Measurements from ENCODE around the gene GALNT6.
"Not testable (repeated sequence)": the region's sequence is repeated elsewhere in the genome, so short reads cannot be mapped to it uniquely, and the experiment has no call there.

Gene GALNT6

DNA sequence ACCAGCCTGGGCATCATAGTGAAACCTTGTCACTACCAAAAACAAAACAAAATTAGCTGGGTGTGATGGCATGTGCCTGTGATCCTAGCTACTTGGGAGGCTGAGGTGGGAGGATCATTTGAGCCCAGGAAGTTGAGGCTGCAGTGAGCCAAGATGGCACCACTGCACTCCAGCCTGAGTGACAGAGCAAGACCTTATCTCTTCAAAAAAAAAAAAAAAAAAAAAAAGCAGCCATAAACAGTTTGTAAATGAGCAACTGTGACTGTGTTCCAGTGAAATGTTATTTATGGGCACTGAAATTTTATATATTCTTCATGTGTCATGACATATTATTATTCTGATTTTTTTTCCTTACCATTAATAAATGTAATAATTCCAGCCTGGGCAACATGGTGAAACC is 53.9 kb downstream of the GALNT6 start:
- H2AFZ ChIP-seq (ENCODE audit: low read length, unreplicated experiment); H3K4me3 ChIP-seq (ENCODE audit: low read depth, low read length); H3K4me1 ChIP-seq (ENCODE audit: control insufficient read depth, insufficient read depth, low read length, unreplicated experiment); H3K79me2 ChIP-seq (ENCODE audit: control insufficient read depth, insufficient read depth, low read length, unreplicated experiment); H3K27ac ChIP-seq (ENCODE audit: low read depth, low read length); H3K36me3 ChIP-seq (ENCODE audit: insufficient read depth, low read length); H3K27me3 ChIP-seq (ENCODE audit: insufficient read depth, low read length): not testable (repeated sequence)

DNA sequence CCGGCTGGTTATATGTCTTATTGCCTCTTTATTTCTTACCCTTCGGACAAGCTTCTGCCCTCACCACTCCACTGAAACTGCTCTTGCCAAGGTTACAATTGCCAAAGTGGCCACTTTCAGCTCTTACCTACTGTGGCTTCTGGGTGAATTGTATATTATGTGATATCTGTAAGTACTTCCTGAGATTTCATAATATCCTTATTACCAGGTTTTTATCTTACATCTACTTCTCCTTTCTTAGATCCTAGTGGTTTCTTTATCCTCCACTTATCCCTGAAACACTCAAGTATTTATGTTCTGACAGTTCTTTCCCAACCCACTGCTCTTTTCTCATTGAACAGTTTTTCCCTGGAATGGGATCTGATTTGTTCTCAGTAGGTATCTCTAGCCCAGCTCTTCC is 55.3 kb downstream of the GALNT6 start:
- H3K27me3 ChIP-seq (ENCODE audit: insufficient read depth, low read length), result no peaks in the 10 kb centered on the region
- H3K4me1 ChIP-seq (ENCODE audit: control insufficient read depth, insufficient read depth, low read length, unreplicated experiment), result no peaks in the 10 kb centered on the region
- H3K36me3 ChIP-seq (ENCODE audit: insufficient read depth, low read length), result no peaks in the 10 kb centered on the region
- H3K4me3 ChIP-seq (ENCODE audit: low read depth, low read length), result no peak overlapping the region
- no peak overlapping the region for H3K27ac ChIP-seq (ENCODE audit: low read depth, low read length)
- H3K79me2 ChIP-seq (ENCODE audit: control insufficient read depth, insufficient read depth, low read length, unreplicated experiment), result no peaks in the 10 kb centered on the region
- no peak overlapping the region for H2AFZ ChIP-seq (ENCODE audit: low read length, unreplicated experiment)

DNA sequence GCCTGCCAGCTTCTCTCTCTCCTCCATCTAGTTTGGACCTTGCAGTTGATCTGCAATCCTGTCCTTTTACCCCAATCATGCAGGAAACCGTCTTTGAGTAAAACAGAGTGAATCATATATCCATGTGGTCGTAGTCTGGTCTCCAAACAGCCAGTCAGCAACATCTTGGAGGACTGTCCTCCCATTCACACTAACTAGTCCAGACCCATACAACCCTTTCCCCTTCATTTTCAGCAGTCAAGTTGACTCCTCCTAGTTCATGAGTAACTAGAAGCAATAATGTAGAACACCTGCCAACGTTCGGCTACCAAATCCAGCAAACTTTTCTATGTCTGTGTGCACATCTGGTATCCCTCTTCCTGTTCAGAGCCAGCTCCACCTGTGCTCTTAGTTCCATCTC is 56.4 kb downstream of the GALNT6 start:
- Histone ChIP-seq H3K36me3 (ENCODE audit: insufficient read depth, low read length) (no peaks in the 10 kb centered on the region), H3K27ac (ENCODE audit: low read depth, low read length) (no peak overlapping the region), H3K4me3 (ENCODE audit: low read depth, low read length) (no peak overlapping the region), H3K27me3 (ENCODE audit: insufficient read depth, low read length) (no peaks in the 10 kb centered on the region), H3K79me2 (ENCODE audit: control insufficient read depth, insufficient read depth, low read length, unreplicated experiment) (no peaks in the 10 kb centered on the region), H3K4me1 (ENCODE audit: control insufficient read depth, insufficient read depth, low read length, unreplicated experiment) (no peaks in the 10 kb centered on the region), H2AFZ (ENCODE audit: low read length, unreplicated experiment) (no peak overlapping the region)

DNA sequence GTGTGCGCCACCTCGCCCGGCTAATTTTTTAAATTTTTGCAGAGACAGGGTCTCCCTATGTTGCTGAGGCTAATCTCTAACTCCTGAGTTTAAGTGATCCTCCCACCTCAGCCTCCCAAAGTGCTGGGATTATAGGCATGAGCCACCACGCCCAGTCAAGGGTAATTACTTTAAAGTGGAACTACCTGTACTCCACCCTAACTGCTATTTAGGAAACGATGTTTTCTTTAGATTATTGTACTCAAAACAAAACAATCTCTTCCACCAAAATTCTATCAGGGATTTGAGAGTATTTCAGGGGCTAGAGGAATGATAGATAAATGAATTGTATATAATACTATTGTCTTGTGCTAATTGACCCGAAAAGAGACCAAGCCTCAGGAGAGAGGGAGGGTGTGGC is 57.7 kb downstream of the GALNT6 start:
- H2AFZ ChIP-seq (ENCODE audit: low read length, unreplicated experiment), result no peak overlapping the region
- H3K27ac ChIP-seq (ENCODE audit: low read depth, low read length), result no peak overlapping the region
- H3K79me2 ChIP-seq (ENCODE audit: control insufficient read depth, insufficient read depth, low read length, unreplicated experiment), result no peaks in the 10 kb centered on the region
- H3K27me3 ChIP-seq (ENCODE audit: insufficient read depth, low read length), result no peaks in the 10 kb centered on the region
- no peak overlapping the region for H3K4me3 ChIP-seq (ENCODE audit: low read depth, low read length)
- no peaks in the 10 kb centered on the region for H3K36me3 ChIP-seq (ENCODE audit: insufficient read depth, low read length)
- no peaks in the 10 kb centered on the region for H3K4me1 ChIP-seq (ENCODE audit: control insufficient read depth, insufficient read depth, low read length, unreplicated experiment)

DNA sequence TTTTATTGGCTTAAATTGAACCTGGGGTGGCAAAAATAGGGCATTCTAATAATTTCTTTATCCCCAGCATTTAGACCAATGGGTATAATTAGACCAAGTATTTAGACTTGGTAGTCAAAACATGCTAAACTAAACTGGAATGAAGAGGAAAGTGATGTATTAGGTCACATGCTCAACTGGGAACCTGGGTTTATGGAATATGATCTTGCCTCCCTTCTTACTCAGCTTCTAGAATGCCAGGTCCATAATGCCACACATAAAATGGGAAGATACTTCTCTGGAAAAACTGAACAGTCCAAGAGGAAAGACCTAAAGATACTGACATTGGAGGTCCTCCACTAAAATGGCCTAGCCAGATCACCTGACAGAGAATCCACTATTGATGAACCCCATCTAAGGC is 61.0 kb downstream of the GALNT6 start:
- H3K79me2 ChIP-seq (ENCODE audit: control insufficient read depth, insufficient read depth, low read length, unreplicated experiment), result no peaks in the 10 kb centered on the region
- no peaks in the 10 kb centered on the region for H3K27me3 ChIP-seq (ENCODE audit: insufficient read depth, low read length)
- no peak overlapping the region for H3K27ac ChIP-seq (ENCODE audit: low read depth, low read length)
- H2AFZ ChIP-seq (ENCODE audit: low read length, unreplicated experiment), result no peak overlapping the region
- H3K4me3 ChIP-seq (ENCODE audit: low read depth, low read length), result no peak overlapping the region
- no peaks in the 10 kb centered on the region for H3K36me3 ChIP-seq (ENCODE audit: insufficient read depth, low read length)
- H3K4me1 ChIP-seq (ENCODE audit: control insufficient read depth, insufficient read depth, low read length, unreplicated experiment), result peaks cover 16% of the 10 kb centered on the region

DNA sequence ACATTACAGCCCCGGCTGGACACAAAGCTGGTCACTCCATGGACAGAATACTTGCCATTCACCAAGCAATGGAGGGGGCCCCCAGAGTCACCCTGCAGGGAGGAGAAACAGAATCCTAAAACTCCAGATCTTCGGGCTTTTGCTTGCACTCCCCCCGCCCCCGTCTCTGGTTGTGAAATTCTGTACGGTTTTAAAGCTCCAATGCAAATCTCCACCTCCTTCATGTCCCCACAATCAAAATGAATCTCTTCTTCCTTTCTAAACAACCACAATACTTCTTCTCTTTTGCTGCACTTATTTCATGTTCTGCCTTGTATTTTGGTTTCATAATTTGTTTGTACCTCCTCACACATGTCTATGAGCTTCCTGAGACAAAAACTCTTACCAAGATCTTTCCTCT is 61.5 kb downstream of the GALNT6 start:
- Histone ChIP-seq H3K4me3 (ENCODE audit: low read depth, low read length) (no peak overlapping the region), H3K27ac (ENCODE audit: low read depth, low read length) (no peak overlapping the region), H3K36me3 (ENCODE audit: insufficient read depth, low read length) (no peaks in the 10 kb centered on the region), H3K4me1 (ENCODE audit: control insufficient read depth, insufficient read depth, low read length, unreplicated experiment) (peaks cover 16% of the 10 kb centered on the region), H3K79me2 (ENCODE audit: control insufficient read depth, insufficient read depth, low read length, unreplicated experiment) (no peaks in the 10 kb centered on the region), H2AFZ (ENCODE audit: low read length, unreplicated experiment) (no peak overlapping the region), H3K27me3 (ENCODE audit: insufficient read depth, low read length) (no peaks in the 10 kb centered on the region)

DNA sequence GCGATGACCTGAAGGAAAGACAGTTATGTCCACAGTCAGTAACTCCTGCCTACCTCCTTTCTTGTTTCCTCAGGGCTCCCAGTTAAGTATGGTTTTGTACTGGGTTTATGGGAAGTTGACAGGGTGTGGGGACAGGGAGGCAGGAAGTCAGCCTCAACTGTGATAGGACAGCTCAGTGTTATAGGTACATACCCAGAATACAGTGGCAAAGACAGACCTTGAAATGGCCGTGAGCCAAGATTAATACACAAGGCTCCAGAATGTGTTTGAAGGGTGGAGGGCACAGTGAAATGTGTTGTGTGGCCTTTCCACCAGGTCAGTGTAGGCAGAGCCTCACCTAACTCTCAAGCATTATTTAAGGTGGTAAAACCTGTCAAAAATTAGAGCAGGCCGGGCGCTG is 62.6 kb downstream of the GALNT6 start:
- Histone ChIP-seq H3K27ac (ENCODE audit: low read depth, low read length) (no peak overlapping the region), H3K27me3 (ENCODE audit: insufficient read depth, low read length) (no peaks in the 10 kb centered on the region), H2AFZ (ENCODE audit: low read length, unreplicated experiment) (no peak overlapping the region), H3K4me1 (ENCODE audit: control insufficient read depth, insufficient read depth, low read length, unreplicated experiment) (peaks cover 16% of the 10 kb centered on the region), H3K36me3 (ENCODE audit: insufficient read depth, low read length) (no peaks in the 10 kb centered on the region), H3K79me2 (ENCODE audit: control insufficient read depth, insufficient read depth, low read length, unreplicated experiment) (no peaks in the 10 kb centered on the region), H3K4me3 (ENCODE audit: low read depth, low read length) (no peak overlapping the region)

DNA sequence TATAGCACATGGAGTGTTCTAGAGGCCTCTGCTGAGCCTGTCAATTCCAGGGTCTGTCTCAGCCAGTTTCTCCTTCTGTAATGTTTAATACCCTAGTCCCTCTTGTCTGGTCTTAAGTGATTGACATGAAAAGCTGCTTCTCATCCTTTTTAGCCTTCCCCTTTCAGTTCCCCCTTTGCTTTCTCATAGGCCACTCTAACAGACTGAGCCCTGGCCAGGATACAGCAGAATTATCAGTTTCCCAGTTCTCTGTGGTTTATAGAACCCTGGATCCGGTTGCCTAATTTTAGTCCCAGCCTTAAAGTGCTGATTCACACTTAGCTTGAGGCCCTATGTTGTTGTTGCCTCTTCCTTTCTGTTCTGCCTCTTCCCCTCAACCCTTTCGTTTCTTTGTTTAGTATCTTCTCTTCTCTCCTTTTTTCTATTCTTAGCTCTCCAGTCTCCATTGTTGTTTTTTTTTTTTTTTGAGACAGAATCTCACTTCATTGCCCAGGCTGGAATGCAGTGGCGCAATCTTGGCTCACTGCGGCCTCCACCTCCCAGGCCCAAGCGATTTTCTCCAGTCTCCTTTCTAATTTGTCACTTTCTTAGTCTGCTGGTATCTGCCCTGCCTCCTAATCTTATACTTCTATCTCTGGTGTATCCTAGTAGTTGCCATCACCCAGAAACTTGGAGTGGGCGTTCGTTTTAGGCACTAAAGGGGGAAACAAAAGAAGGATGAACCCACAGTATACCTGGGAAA is 64.3 kb downstream of the GALNT6 start:
- Histone ChIP-seq H3K4me1 (ENCODE audit: control insufficient read depth, insufficient read depth, low read length, unreplicated experiment) (peaks cover 16% of the 10 kb centered on the region), H3K27ac (ENCODE audit: low read depth, low read length) (peak overlapping the region; percentile 86), H3K27me3 (ENCODE audit: insufficient read depth, low read length) (no peaks in the 10 kb centered on the region)

DNA sequence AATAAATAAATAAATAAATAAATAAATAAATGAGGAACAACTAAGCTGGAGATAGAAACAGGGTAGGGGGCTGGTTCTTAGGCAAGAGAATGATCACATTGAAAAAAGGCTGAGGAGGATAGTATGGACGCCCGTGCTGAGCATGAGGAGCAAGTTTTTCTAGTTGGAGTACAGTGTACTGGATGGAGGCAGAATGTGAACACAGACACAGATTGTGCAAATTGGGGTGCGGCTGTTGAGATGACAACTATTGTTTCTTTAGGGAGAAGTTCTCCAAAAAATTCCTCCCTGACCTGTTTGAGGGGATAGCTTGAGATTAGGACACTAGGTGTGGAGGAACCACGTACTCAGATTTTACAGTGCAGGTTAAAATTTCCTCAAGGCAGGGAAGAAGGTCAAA is 66.3 kb downstream of the GALNT6 start:
- Histone ChIP-seq H3K27me3 (ENCODE audit: insufficient read depth, low read length) (no peaks in the 10 kb centered on the region), H3K36me3 (ENCODE audit: insufficient read depth, low read length) (no peaks in the 10 kb centered on the region), H3K79me2 (ENCODE audit: control insufficient read depth, insufficient read depth, low read length, unreplicated experiment) (no peaks in the 10 kb centered on the region), H2AFZ (ENCODE audit: low read length, unreplicated experiment) (no peak overlapping the region), H3K4me3 (ENCODE audit: low read depth, low read length) (no peak overlapping the region), H3K27ac (ENCODE audit: low read depth, low read length) (no peak overlapping the region), H3K4me1 (ENCODE audit: control insufficient read depth, insufficient read depth, low read length, unreplicated experiment) (peaks cover 22% of the 10 kb centered on the region)

More for the DNA sequence above, 64.3 kb downstream of the GALNT6 start:
- no peak overlapping the region for H3K4me3 ChIP-seq (ENCODE audit: low read depth, low read length)
- peak overlapping the region; percentile 93 for H2AFZ ChIP-seq (ENCODE audit: low read length, unreplicated experiment)
- H3K36me3 ChIP-seq (ENCODE audit: insufficient read depth, low read length), result no peaks in the 10 kb centered on the region
- no peaks in the 10 kb centered on the region for H3K79me2 ChIP-seq (ENCODE audit: control insufficient read depth, insufficient read depth, low read length, unreplicated experiment)

DNA sequence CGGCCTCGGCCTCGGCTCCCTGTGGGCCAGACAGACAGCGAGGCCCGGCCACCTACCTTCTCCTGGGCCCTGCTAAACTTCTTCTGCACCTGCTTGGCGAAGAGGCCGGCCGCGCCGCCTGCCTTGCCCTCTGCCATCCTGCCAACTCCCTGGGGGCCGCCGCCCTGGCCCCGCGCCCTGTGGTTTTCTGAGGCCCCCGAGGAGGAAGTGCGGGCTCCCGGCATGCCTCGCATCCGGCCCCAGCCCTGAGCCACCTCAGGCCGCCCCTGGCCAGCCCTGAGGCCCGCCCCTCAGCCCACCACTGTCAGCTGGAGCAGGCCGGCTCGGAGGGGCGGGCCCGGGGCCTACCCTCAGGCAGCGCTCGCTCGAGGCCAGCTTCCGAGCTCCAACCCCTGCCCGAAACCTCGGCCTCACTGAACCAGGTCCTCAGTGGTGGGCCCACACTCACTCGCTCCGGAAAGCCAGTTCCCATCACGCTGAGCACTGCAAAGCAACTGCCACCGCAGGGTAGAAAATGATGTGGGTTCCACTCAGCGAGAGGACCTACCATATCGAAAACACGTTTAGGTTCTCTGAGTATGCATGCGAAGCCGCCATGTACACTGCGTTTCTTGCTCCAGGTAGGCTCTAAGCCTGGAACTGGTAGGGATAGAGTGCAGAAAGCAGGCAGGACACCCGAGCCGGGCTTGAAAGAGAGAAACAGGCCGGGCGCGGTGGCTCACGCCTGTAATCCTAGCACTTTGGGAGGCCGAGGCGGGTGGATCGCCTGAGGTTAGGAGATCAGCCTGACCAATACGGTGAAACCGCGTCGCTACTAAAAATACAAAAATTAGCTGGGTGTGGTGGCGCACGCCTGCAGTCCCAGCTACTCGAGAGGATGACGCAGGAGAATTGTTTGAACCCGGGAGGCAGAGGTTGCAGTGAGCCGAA is 67.0 kb downstream of the GALNT6 start, which contains the start of gene BIN2:
Gene BIN2 (minus strand): TSS at position 209 of the 930 bp plus-strand sequence. CDS start 72 bp downstream, at position 137.
- Histone ChIP-seq H3K4me1 (ENCODE audit: control insufficient read depth, insufficient read depth, low read length, unreplicated experiment) (peaks cover 22% of the 10 kb centered on the region), H3K36me3 (ENCODE audit: insufficient read depth, low read length) (no peaks in the 10 kb centered on the region), H3K27me3 (ENCODE audit: insufficient read depth, low read length) (no peaks in the 10 kb centered on the region), H3K27ac (ENCODE audit: low read depth, low read length) (no peak within 1 kb of the TSS), H3K4me3 (ENCODE audit: low read depth, low read length) (no peak within 1 kb of the TSS), H2AFZ (ENCODE audit: low read length, unreplicated experiment) (no peak within 1 kb of the TSS), H3K79me2 (ENCODE audit: control insufficient read depth, insufficient read depth, low read length, unreplicated experiment) (no peaks in the 10 kb centered on the region)
